A673 (cell line): ENCODE measurements around the gene MDFIC.

Source experiments
- CTCF ChIP-seq: fragments of 300-800, 200-600 bp; sonication (generic); conservative IDR thresholded peaks from 2 replicates; pipeline ENCODE4 v1.5.1; 2017; ENCODE audit warnings: low read depth, mild to moderate bottlenecking, antibody characterized with exemption, low read length, moderate library complexity, mixed read lengths
- EZH2 ChIP-seq: fragments of 200-600 bp; sonication (generic); IDR thresholded peaks from 2 replicates; pipeline ENCODE4 v1.6.1; 2017; ENCODE audit warnings: borderline replicate concordance, low read depth, mild to moderate bottlenecking, mixed read lengths, antibody characterized with exemption, low read length; ENCODE audit not compliant: poor library complexity, severe bottlenecking

GRCh38 chr7:114943530-114943929, 21.6 kb downstream of the MDFIC start:
- TF ChIP-seq CTCF = no peak
- no peak for TF ChIP-seq EZH2
